SKM-1 treated with dmso at 0.1 percent for 144 hours (cell line): ENCODE measurements around the gene OSBPL9.

Experiments used
- DNase-seq: peaks from one replicate; lab custom pipeline; 2025; ENCODE audit not compliant: unreplicated experiment; lab: John Stamatoyannopoulos, UW

The OSBPL9 gene

DNA sequence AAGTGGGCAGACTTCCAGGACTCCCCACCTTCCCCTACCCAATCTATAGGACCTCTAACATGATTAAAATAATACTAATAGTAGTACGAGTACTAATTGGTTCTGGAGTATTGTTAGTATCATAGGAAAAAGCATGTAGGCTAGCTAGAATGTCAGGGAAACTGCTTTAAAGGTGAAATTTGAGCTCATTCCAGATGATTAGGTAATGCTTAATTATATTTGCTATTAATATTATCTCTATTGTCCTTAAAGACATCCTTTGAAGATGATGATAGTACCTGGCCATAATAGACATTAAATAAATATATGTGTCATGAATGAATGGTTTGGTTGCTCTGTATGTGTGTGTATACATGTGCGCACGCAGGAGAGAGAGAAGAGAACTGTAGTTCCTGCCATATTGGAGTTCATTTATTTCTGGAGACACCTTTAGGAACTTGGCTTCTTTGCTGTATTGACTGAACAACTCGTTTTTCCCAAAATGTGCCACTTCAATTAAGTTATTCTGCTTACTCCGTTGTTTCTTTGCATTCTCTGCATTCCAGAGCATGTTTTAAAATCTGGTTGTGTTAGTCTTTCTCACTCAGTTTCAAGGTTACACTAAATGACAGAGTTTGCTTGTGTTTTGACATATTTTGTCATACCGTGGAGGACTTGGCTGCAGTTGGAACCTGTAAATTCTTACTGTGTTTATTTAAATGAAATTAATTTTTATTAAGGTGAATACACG is 117.1 kb downstream of the OSBPL9 start:
- DNase-seq: no peak

DNA sequence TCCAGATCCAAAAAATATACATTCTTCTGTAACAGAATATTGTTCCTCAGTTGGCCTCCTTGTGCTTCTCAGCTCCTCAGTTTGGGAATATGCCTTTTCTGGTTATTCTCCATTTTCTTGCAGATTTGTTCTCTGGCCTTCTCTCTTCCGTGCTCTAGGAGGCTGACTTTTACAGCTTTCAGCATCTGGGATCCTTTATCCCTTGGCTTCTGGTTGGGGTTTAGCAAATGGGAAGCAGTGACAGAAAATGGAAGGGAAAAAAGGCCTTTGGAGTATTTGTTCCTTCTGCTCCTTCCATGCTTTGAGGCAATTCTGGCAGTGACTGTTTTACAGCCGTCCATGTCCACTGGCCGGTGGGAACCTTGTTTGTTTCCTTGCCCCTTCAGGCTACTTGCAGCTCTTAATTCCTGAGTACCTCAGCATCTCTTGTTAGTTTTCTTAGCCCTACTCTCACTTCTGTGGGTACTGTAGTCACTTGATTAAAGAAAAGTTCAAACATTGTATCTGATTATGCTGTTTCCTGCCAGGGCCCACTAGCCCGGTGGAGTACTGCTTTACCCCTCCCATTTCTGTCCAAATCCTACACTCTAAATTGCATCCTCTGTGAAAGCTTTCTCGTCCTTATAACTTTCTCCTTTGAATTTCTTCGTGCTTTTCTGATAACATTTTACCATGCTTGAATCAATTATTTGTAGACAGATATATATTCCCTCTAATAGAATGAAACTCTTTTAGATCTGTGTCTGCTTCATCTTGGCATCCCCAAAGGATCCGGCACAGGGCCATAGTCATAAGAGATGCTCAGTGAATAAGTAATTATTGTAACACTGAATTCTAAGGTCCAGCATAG is 118.2 kb downstream of the OSBPL9 start:
- no peak for DNase-seq

DNA sequence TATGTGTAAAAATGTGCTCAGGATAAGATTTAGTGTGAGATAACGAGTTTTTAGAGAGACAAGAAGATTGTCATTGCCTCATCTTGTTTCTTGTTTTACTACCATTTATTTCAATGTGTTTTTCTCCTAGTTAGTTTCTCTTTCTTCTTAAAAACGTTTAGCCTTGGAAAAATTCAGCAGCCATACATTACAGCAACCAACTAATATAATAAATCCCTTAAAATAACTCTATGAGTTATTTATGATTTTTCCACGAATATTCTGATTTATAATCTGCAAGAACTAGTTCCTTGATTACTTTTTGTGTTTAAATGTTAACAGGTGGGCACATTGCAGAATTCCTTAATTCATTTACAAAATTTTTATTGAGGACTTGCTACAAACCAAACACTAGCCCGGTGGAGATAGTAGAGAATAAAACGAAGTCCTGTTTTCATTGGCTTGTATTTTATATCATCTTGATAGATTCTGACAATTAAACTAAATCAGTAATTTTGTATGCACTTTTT is 118.9 kb downstream of the OSBPL9 start:
- no peak for DNase-seq

DNA sequence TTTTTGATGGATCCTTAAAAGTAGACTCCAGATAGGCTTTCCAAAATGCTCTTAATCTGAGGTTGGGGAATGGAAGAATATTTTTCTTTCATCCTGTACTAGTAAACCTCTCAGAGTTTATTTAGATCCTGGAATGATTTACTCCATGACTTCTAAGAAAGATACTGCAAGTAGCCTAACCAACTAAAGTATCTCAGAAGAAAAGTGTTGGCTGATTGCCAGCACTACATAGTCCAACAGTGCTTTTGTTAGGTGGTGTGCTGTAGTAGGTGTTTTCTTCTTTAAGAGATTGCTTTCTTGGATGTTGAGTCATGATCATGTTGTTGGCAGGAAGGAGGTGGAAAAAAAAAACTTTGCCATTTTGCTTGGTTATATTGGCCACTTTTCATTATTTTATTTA is 119.8 kb downstream of the OSBPL9 start:
- no peak for DNase-seq

DNA sequence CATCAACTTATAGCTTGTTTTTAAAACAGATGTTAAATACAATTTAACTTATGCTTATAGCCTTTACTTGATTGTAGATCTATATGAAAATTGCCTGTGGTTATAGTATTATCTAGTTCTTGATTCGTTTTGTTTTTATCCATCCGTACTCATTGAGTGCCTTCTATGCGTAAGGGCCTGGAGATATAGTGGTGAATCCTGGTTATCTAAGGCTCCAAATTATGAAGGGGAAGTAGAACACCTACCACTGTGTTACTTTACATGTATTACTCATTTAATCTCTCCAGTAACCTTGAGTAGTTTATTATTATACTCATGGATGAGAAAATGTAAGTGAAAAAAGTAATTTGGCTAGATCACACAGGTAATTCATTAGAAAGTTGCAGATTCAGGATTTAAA is 121.8 kb downstream of the OSBPL9 start:
- no peak for DNase-seq

DNA sequence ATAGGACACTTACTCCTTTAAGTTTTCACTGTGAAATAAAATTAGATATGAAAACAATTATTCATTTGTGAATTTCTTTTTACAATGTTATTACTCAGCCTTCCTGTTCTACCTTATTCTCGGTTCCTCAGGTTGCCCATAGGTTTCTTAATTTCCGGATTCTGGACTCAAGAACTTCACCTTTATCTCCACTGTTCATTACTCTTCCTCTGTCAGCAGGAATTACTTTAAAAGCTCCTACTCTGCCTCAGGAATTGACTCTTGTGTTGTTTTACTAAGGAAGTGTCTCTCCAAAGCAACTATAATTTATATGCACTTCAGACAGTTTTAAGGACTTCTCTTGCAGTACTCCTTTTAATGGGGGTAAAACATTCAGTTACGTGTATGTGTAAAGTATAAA is 123.8 kb downstream of the OSBPL9 start:
- no peak for DNase-seq

DNA sequence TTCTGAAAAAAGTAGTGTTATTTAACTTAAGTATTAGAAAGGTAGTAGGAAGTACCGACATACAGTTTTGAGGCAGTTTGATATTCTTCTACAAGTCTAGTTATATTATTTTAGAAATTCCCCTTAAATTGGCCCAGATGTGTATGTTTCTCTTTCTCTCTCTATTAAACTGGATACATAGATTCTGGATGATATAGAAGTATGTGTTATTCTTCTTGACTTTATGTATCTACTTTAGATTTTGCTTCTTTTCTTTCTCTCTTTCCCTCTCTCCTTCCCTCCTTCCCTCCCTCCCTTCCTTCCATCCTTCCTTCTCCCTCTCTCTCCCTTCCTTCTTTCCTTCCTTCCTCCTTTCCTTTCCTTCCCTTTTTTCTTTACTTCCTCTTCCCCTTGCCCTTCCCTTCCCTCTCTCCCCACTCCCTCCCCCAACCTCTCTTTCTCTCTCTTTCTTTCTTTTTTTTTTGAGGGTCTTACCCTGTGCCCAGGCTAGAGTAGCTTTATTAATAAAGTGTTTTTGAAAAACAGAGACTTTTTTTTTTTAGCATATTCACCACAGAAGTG is 124.3 kb downstream of the OSBPL9 start:
- DNase-seq: no peak

DNA sequence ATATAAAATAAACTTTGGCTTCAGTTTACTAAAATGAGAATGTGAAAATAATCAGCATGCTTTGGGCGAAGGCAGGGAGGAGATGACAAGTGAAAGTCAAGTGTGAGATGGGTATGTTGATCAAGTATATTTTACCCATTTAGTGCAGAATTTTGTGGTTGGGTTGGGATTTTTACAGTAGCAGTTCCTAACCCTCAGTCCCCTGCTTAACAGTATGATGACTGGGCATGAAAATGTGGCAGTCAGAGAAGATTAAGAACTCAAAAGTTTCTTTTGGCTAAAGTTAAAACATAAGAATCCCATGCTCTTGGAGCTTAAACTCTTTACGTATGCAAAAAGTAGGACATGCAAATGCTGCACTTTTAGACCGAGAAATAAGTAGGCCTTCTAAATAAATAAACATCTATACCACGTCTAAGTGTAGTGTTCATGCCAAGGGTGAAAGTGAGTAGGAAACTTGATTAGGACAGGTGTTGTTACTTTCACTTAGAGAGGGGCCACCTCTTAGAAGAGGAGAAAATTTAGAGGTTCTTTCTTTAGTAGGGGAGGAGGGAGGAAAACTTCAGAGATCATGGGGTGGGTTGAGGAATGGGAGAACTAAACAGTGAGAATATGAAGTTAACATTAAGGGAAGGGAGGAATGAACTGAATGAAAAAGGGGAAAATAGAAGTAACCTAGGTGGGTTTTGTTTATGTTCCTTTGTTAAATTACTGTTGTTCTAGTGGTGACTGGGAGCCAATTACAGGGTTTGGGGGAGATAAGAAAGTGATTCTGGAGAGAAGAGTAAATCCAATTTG is 127.8 kb downstream of the OSBPL9 start:
- no peak for DNase-seq

DNA sequence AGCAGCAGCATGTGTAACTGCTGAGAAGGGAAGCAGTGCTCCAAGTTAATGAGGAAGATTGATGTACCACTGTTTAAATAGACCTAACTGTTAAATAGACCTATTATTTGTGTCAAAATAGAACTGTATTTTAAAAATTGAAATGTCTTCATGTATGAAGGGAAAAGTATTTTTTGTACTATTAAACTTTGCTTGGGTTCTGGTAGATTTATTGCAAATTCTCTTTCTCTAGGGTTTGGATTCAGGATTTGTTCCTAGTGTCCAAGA is 128.3 kb downstream of the OSBPL9 start:
- DNase-seq: no peak

DNA sequence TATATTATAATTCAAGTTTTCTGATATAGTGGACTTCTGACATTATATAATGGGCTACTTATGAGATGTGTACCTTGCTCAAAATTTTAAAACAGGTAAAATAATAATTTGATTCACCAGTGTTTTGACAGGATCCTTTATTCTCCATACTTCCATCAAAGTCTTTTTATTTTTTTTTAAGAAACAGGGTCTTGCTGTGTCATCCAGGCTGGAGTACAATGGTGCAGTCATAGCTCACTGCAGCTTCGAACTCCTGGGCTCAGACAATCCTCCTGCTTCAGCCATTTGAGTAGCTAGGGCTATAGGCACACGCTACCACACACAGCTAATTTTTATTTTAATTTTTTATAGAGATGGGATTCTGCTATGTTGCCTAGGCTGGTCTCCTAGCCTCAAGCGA is 132.3 kb downstream of the OSBPL9 start:
- DNase-seq: no peak

DNA sequence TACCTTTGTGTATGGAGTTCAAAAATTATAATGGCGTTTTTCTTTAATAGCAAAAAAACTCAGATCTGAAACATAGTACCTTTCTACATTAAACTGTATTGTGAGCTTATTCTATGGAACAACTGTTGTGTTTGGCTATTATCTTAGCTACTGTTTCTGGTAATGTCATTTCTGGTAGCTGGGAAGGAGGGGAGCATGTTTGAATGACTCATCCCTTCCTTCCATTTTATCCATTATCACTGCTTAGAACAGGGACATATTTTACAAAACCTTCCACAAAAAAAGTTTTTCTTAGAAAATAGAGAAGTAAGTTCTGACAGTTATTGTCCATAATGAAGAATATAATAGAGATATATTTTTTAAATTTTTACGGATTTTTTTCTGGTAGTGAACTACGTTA is 133.3 kb downstream of the OSBPL9 start:
- no peak for DNase-seq

DNA sequence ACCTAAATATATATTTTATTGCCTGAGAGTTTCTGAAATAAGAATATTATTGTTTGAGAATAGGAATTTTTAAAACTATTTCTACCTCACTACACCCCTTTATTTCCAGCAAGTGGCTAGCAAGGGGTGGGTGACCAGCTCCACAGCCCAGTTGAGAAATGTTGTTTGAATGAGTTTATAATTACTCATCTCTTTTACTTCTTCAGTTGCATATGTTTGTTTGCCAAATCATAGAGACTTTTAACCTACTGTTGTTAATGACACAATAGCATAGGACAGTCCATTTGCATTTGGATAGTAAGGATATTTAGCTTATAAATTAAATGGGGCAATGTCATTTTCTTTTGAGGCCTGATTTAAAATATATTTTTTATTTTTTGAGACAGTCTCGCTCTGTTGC is 133.8 kb downstream of the OSBPL9 start:
- DNase-seq: no peak

DNA sequence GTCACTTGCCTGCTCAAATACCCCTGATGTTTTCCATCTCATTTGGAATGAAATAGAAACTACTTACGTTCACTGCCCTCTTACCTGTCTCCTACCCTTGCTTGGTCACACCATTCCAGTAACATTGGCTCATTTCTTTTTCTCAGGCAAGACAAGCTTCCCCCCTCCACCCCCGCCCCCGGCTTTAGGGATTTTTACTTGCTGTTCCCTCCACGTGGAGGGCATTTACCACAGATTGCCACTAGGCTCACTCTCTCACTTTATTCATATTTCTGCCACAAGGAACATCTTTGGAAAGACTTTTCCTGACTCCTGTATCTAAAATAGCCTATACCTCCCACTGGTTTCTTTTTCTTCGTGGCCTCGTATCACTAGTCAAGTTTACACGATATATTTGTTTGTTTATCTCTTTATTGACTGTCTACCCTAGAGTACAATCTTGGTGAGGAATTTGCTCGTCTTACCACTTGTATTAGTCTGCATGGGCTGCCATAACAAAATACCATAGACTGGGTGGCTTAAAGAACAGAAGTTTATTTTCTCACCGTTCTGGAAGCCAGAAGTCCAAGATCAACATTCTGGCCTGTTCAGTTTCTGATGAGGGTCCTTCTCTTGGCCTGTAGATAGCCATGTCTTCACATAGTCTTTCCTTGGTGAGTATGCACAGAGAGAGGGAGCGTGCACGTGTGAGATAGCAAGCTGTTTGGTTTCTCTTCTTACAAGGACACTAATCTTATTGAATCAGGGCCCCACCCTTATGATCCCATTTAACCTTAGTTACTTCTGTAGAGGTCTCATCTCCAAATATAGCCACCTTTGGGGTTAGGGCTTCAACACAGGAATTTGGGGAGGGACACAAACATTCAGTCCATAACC is 135.4 kb downstream of the OSBPL9 start:
- no peak for DNase-seq

DNA sequence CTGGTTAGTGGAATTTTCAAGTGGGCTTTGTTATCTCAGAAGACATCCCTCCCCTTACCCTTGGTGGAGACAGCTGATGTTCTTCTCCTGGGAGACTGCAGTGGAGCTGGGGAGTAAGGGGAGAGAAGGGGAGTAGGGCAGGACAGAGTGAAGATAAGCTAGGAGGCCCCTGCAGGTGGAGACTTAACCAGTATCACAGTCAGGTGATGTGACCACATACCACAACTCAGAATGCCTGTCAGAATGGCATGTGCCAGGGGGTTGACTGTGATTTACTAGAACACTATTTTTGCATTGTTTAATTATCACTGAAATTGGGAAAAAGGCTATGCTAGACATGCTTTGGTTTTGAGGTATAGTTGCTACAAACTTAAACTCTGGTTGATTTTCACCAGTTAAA is 137.1 kb downstream of the OSBPL9 start:
- no peak for DNase-seq

DNA sequence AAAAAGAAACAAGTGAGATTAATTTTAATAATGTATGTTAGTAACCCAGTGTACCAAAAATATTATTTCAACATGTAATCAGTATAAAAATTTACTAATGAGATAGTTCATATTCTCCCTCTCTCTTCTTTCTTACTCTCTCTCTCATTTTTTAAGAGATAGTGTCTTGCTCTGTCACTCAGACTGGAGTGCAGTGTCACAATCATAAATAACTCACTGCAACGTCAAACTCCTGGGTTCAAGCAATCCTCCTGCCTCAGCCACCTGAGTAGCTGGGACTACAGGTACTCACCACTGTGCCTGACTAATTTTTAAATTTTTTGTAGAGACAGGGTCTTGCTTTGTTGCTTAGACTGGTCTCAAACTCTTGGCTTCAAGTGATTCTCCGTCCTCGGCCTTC is 137.8 kb downstream of the OSBPL9 start:
- DNase-seq: no peak

DNA sequence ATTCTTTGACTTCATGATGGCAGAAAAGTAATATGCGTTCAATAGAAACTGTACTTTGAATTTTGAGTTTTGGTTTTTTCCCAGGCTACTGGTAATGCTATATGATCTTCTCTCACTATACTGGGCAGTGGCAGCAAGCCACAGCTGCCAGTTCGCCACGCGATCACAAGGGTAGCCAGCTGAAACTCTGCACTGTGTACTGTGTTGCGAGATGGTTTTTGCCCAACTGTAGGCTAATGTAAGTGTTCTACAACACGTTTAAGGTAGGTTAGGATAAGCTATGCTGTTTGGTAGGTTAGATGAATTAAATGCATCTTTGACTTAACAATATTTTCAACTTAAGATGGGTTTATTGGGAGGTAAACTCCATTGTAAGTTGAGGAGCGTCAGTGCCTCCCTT is 138.5 kb downstream of the OSBPL9 start:
- DNase-seq: no peak

DNA sequence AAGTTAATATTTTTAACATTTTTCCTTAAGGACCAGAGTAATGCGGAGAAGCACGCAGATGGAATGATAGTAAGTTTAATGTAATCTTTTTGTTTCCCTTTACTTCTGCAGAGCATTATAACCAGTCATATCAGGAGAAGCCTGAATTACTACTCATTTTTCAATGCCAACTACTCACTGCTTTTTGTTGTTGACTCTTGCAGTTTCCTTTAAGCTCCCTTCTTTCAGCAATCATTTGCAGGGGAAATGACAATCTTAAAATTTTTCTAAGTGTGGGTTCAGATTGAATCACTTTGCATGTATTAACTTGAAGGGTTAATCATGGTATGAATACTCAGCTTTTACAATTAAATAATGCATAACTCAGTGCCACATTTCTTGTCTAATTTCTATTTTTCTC is 139.4 kb downstream of the OSBPL9 start:
- no peak for DNase-seq

DNA sequence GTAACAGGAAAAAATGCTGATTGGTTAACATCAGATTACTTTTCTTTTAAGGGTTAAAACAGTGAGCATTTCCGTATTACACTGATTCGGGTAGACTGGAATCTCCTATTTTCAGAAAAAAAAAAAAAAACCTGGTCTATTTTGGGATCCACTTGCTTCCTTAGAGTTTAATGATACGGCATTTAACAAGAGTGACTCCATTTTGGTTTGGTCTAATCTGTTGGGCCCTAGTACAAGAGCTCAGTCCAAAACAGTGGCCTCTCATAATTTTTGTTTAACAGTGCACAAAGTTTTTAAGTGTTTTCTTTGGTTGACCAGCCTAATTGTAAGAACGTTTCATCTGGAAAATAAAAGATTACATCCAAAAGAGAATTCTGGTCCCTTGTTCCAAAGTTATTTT is 141.4 kb downstream of the OSBPL9 start:
- DNase-seq: no peak

DNA sequence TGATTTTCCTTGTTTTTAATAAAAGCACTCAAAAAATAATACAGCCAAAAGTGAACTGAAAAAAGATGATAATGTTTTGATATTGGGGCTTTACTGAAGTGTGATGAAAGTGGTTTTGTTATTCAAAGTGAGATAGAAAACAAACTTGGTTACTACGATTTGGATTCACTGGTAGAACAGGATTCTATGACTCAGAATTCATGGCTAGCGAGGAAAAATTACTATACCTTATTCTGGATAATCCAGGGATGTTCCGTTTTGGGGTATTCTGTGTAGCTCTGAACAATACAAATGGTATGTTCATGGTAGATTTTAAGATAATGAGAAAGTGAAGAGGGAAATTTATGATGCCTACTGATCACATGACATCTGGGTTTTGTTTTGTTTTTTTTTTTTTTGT is 144.0 kb downstream of the OSBPL9 start:
- DNase-seq: no peak

DNA sequence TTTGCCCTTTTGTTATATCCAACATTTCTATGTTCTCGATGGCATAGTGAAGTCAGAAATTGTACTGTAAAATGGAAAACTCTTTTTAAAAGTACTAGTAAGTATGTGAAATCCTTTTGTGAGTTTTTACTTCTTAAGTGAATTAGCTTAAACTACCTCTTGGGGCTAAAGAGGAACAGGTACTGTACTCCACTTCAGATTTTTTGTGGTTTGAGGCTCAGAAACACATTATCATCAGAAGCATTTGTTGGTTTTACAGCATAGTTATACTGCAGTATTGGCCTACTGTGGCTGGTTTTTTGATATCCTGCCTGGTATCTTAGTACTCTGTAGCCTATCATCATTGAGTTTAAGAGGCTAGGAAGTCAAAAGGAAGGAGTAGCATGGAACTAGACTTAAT is 144.5 kb downstream of the OSBPL9 start:
- no peak for DNase-seq
